ENCODE data around the gene CTSA. TPM values are rescaled to one million over a fixed set of nuclear protein-coding genes. Genes with fewer than 3 reads are reported as not detected.

The CTSA gene
- total RNA-seq, 1 donor from 2014 or later, result 69.0 TPM

GRCh38 chr20:45893831-45894230 is 2.7 kb downstream of the CTSA start:
- H3K36me3 Mint-ChIP-seq (ENCODE audit: low read depth, unreplicated experiment), result peaks cover 24% of the 10 kb centered on the region
- peaks cover 18% of the 10 kb centered on the region for H4K20me1 ChIP-seq (ENCODE audit: insufficient read depth, low read length)
- H3K27ac ChIP-seq (ENCODE audit: low read depth, low read length), result no peak overlapping the region
- no peaks in the 10 kb centered on the region for H3K9me3 Mint-ChIP-seq (ENCODE audit: unreplicated experiment)
- peaks cover 16% of the 10 kb centered on the region for H3K79me2 ChIP-seq (ENCODE audit: insufficient read depth, low read length)
- peaks cover 9% of the 10 kb centered on the region for H3K4me1 Mint-ChIP-seq (ENCODE audit: low read depth, unreplicated experiment)
- peaks cover 30% of the 10 kb centered on the region for H3K4me1 ChIP-seq (ENCODE audit: insufficient read depth, low read length)
- no peak overlapping the region for H3K9ac ChIP-seq (ENCODE audit: low read length)
- no peak overlapping the region for H3K4me3 Mint-ChIP-seq (ENCODE audit: unreplicated experiment)
- no peaks in the 10 kb centered on the region for H3K27me3 ChIP-seq (ENCODE audit: insufficient read depth, low read length)
- DNase-seq (ENCODE audit: low read depth) (no peak), FAIRE-seq (no peak)
- no peak overlapping the region for H3K4me2 ChIP-seq (ENCODE audit: low read length)
- no peaks in the 10 kb centered on the region for H3K9me3 ChIP-seq (ENCODE audit: insufficient read depth, low read depth, low read length)
- no peaks in the 10 kb centered on the region for H3K27me3 Mint-ChIP-seq (ENCODE audit: low read depth, unreplicated experiment)
- no peak overlapping the region for H2AFZ ChIP-seq (ENCODE audit: low read depth, low read length)
- TF ChIP-seq CTCF (IDR thresholded peaks at IDR 0.05; ENCODE audit: insufficient read depth, low read depth, low read length), result no peak
- H3K36me3 ChIP-seq (ENCODE audit: insufficient read depth, low read length), result peaks cover 8% of the 10 kb centered on the region
- no peak overlapping the region for H3K27ac Mint-ChIP-seq (ENCODE audit: unreplicated experiment)
- H3K4me3 ChIP-seq (ENCODE audit: insufficient read depth, low read depth, low read length), result no peak overlapping the region

GRCh38 chr20:45894797-45895196 is 3.7 kb downstream of the CTSA start:
- DNase-seq (ENCODE audit: low read depth), result no peak
- H3K4me2 ChIP-seq (ENCODE audit: low read length), result no peak overlapping the region
- H4K20me1 ChIP-seq (ENCODE audit: insufficient read depth, low read length), result peaks cover 16% of the 10 kb centered on the region
- H3K27ac ChIP-seq (ENCODE audit: low read depth, low read length), result no peak overlapping the region
- H3K9ac ChIP-seq (ENCODE audit: low read length), result no peak overlapping the region
- peaks cover 16% of the 10 kb centered on the region for H3K79me2 ChIP-seq (ENCODE audit: insufficient read depth, low read length)
- no peak overlapping the region for H3K4me3 ChIP-seq (ENCODE audit: insufficient read depth, low read depth, low read length)
- TF ChIP-seq EZH2 (IDR thresholded peaks at IDR 0.05; ENCODE audit: insufficient read depth, low read length) (no peak), CTCF (IDR thresholded peaks at IDR 0.05; ENCODE audit: insufficient read depth, low read depth, low read length) (no peak)
- Mint-ChIP-seq H3K27me3 (ENCODE audit: low read depth, unreplicated experiment) (no peaks in the 10 kb centered on the region), H3K4me1 (ENCODE audit: low read depth, unreplicated experiment) (peaks cover 8% of the 10 kb centered on the region), H3K36me3 (ENCODE audit: low read depth, unreplicated experiment) (peaks cover 27% of the 10 kb centered on the region), H3K4me3 (ENCODE audit: unreplicated experiment) (no peak overlapping the region), H3K27ac (ENCODE audit: unreplicated experiment) (no peak overlapping the region), H3K9me3 (ENCODE audit: unreplicated experiment) (no peaks in the 10 kb centered on the region)
- H3K9me3 ChIP-seq (ENCODE audit: insufficient read depth, low read depth, low read length), result no peaks in the 10 kb centered on the region
- no peaks in the 10 kb centered on the region for H3K27me3 ChIP-seq (ENCODE audit: insufficient read depth, low read length)
- no peak for FAIRE-seq
- no peak overlapping the region for H2AFZ ChIP-seq (ENCODE audit: low read depth, low read length)
- peaks cover 10% of the 10 kb centered on the region for H3K36me3 ChIP-seq (ENCODE audit: insufficient read depth, low read length)
- H3K4me1 ChIP-seq (ENCODE audit: insufficient read depth, low read length), result peaks cover 28% of the 10 kb centered on the region

- H3K27ac Mint-ChIP-seq (ENCODE audit: unreplicated experiment), result no peak overlapping the region
- TF ChIP-seq CTCF (IDR thresholded peaks at IDR 0.05; ENCODE audit: insufficient read depth, low read depth, low read length), result no peak
- TF ChIP-seq EZH2 (IDR thresholded peaks at IDR 0.05; ENCODE audit: insufficient read depth, low read length), result no peak
- H3K36me3 ChIP-seq (ENCODE audit: insufficient read depth, low read length), result peaks cover 10% of the 10 kb centered on the region
- peaks cover 7% of the 10 kb centered on the region for H3K79me2 ChIP-seq (ENCODE audit: insufficient read depth, low read length)
- no peak overlapping the region for H3K27ac ChIP-seq (ENCODE audit: low read depth, low read length)
- no peak overlapping the region for H3K9ac ChIP-seq (ENCODE audit: low read length)
- H3K9me3 Mint-ChIP-seq (ENCODE audit: unreplicated experiment), result no peaks in the 10 kb centered on the region
- no peaks in the 10 kb centered on the region for H3K27me3 ChIP-seq (ENCODE audit: insufficient read depth, low read length)
- no peaks in the 10 kb centered on the region for H3K9me3 ChIP-seq (ENCODE audit: insufficient read depth, low read depth, low read length)
- H3K4me2 ChIP-seq (ENCODE audit: low read length), result no peak overlapping the region
- H2AFZ ChIP-seq (ENCODE audit: low read depth, low read length), result no peak overlapping the region
- H3K4me3 Mint-ChIP-seq (ENCODE audit: unreplicated experiment), result no peak overlapping the region
- FAIRE-seq (no peak), DNase-seq (ENCODE audit: low read depth) (no peak)
- H3K4me3 ChIP-seq (ENCODE audit: insufficient read depth, low read depth, low read length), result no peak overlapping the region
- H3K4me1 Mint-ChIP-seq (ENCODE audit: low read depth, unreplicated experiment), result peaks cover 5% of the 10 kb centered on the region
- no peaks in the 10 kb centered on the region for H3K27me3 Mint-ChIP-seq (ENCODE audit: low read depth, unreplicated experiment)
- H4K20me1 ChIP-seq (ENCODE audit: insufficient read depth, low read length), result peaks cover 15% of the 10 kb centered on the region
- H3K36me3 Mint-ChIP-seq (ENCODE audit: low read depth, unreplicated experiment), result peaks cover 27% of the 10 kb centered on the region
- H3K4me1 ChIP-seq (ENCODE audit: insufficient read depth, low read length), result peaks cover 13% of the 10 kb centered on the region
Measured at GRCh38 chr20:45896641-45897161, 5.6 kb downstream of the CTSA start.

Measured in astrocyte (in vitro differentiated cells and primary cell).